MG63 (cell line): ENCODE measurements around the gene NDUFA5. TPM values are rescaled to one million over a fixed set of nuclear protein-coding genes. Genes with fewer than 3 reads are reported as not detected.
"Not testable (repeated sequence)": the region's sequence is repeated elsewhere in the genome, so short reads cannot be mapped to it uniquely, and the experiment has no call there.

ENCODE experiments used
- DNase-seq: peaks from one replicate; pipeline ENCODE4 v3.0.0-alpha.2; 2020
- H3K27me3 ChIP-seq: fragments of 250-450 bp; sonication (Bioruptor Pico); 2 replicates; pipeline ENCODE4 v1.5.1; 2020; ENCODE audit warnings: mild to moderate bottlenecking, moderate library complexity
- H3K36me3 ChIP-seq: fragments of 250-450 bp; sonication (Bioruptor Pico); 2 replicates; pipeline ENCODE4 v1.5.1; 2020; ENCODE audit warnings: mild to moderate bottlenecking, moderate library complexity
- H3K4me3 ChIP-seq: fragments of 250-450 bp; sonication (Bioruptor Pico); 2 replicates; pipeline ENCODE4 v1.5.1; 2020; ENCODE audit warnings: mild to moderate bottlenecking, moderate library complexity
- H3K9me3 ChIP-seq: fragments of 250-450 bp; sonication (Bioruptor Pico); 2 replicates; pipeline ENCODE4 v1.5.1; 2020; ENCODE audit warnings: mild to moderate bottlenecking, moderate library complexity
- total RNA-seq: library from RNA; depleted of rRNA; stranded (reverse); fragments of >200 nt; shearing (Covaris generic); gene quantifications from 2 replicates; pipeline ENCODE4 v1.2.3, GENCODE V29; 2014; ENCODE audit warnings: low replicate concordance

The NDUFA5 gene
- total RNA-seq, 1 experiment from 2014 or later, result 15.9 TPM

- Histone ChIP-seq H3K27me3 (no peaks in the 10 kb centered on the region), H3K4me3 (peak overlapping the region; percentile 58), H3K9me3 (no peaks in the 10 kb centered on the region), H3K36me3 (no peaks in the 10 kb centered on the region)
- DNase-seq, result no peak
Observed at GRCh38 chr7:123533929-123534382, 23.7 kb downstream of the NDUFA5 start.

DNA sequence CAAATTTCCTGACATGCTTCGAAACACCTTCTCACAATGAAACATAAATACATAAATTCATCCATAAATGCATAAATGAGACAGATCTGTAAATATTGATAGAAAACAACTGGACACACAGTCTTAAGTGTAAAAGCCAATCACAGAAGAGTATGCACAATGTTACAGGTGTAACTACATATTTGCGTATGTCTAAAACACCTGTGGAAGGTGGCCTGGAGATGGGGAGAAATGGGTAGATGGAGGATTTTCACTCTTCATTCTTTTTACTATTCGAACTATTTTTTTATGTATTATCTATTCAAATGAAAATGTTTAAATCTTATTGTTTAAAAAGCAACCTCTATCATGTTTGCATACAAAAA, 24.1 kb downstream of the NDUFA5 start:
- Histone ChIP-seq H3K9me3 (no peaks in the 10 kb centered on the region), H3K4me3 (no peak overlapping the region), H3K27me3 (no peaks in the 10 kb centered on the region), H3K36me3 (no peaks in the 10 kb centered on the region)
- DNase-seq, result no peak

DNA sequence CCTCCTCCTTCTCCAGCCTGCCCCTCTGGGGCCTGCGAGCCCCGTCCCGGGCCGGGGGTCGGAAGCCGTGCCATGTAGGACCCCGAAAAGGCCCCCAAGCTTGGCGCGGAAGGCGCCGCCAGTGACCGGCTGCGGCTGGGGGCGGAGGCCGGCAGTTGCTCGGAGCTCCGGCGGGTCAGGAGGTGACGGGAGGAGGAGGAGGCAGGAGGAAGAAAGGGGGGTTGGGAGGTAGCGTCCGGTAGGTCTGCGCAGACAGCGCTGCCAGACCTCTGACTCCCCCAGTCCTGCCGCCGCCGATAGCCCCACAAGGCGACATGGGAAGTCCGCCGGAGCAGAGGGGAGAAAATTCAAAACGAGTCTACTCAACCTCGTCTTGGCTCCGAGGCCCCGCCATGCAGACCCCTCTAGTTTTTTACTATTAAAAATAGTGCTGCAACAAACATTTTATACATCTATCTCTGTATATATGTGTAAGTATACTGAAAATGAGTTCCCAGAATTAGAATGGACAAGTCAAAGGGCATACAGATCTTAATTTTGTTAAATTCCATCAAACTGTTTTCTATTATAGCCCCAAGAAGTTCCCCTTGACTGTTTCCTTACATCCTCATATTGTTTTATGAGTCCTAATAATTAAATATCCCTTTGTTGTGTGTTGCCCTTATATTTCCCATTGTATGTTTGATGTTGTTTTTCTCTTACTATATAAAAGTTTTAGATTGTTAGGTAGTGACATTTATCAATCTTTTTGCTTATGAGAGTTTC, 24.6 kb downstream of the NDUFA5 start:
- H3K27me3 ChIP-seq, H3K9me3 ChIP-seq, H3K36me3 ChIP-seq: not testable (repeated sequence)
- peak overlapping the region; percentile 24 for H3K4me3 ChIP-seq
- peak; percentile 64 for DNase-seq

DNA sequence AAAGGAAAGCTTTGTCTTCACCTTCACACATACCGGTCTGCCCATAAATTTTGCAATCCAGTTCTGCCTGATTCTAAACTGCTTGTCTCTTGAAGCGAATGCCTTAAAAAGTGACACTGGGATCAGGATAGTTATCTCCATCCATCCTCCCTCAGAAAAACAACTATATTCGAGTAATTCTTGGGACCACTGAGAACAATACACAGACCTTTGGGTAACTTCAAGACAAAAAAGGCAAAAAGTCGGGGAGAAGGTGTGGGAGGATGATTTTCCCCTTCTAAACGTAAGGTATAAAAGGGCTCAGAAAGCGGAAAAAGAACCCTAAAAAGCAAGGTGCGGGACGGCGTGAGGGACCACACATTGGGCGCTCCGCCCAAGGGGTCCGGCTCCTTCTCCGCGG, 25.3 kb downstream of the NDUFA5 start:
- H3K9me3 ChIP-seq, H3K36me3 ChIP-seq, H3K4me3 ChIP-seq, H3K27me3 ChIP-seq, DNase-seq: not testable (repeated sequence)

GRCh38 chr7:123530035-123530591, 27.5 kb downstream of the NDUFA5 start:
- not testable (repeated sequence) for DNase-seq, H3K4me3 ChIP-seq, H3K27me3 ChIP-seq, H3K9me3 ChIP-seq, H3K36me3 ChIP-seq

GRCh38 chr7:123528265-123528664, 29.4 kb downstream of the NDUFA5 start:
- no peaks in the 10 kb centered on the region for H3K27me3 ChIP-seq
- no peaks in the 10 kb centered on the region for H3K9me3 ChIP-seq
- no peaks in the 10 kb centered on the region for H3K36me3 ChIP-seq
- H3K4me3 ChIP-seq, result no peak overlapping the region
- no peak for DNase-seq

- not testable (repeated sequence) for H3K36me3 ChIP-seq, H3K4me3 ChIP-seq, H3K27me3 ChIP-seq
Observed at GRCh38 chr7:123527712-123528225, 29.8 kb downstream of the NDUFA5 start.

DNA sequence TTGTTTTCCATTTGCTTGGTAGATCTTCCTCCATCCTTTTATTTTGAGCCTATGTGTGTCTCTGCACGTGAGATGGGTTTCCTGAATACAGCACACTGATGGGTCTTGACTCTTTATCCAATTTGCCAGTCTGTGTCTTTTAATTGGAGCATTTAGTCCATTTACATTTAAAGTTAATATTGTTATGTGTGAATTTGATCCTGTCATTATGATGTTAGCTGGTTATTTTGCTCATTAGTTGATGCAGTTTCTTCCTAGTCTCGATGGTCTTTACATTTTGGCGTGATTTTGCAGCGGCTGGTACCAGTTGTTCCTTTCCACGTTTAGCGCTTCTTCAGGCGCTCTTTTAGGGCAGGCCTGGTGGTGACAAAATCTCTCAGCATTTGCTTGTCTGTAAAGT, 31.1 kb downstream of the NDUFA5 start:
- not testable (repeated sequence) for H3K27me3 ChIP-seq, H3K36me3 ChIP-seq, H3K4me3 ChIP-seq, H3K9me3 ChIP-seq, DNase-seq

More at GRCh38 chr7:123527712-123528225, 29.8 kb downstream of the NDUFA5 start:
- DNase-seq, H3K9me3 ChIP-seq: not testable (repeated sequence)

- no peak overlapping the region for H3K4me3 ChIP-seq
- H3K36me3 ChIP-seq, result no peaks in the 10 kb centered on the region
- DNase-seq, result no peak
- H3K9me3 ChIP-seq, result no peaks in the 10 kb centered on the region
- no peaks in the 10 kb centered on the region for H3K27me3 ChIP-seq
Observed at GRCh38 chr7:123522066-123522465, 35.6 kb downstream of the NDUFA5 start.

GRCh38 chr7:123505221-123505620, 52.4 kb downstream of the NDUFA5 start:
- Histone ChIP-seq H3K36me3 (no peaks in the 10 kb centered on the region), H3K9me3 (no peaks in the 10 kb centered on the region), H3K4me3 (no peak overlapping the region), H3K27me3 (no peaks in the 10 kb centered on the region)
- DNase-seq, result no peak

- Histone ChIP-seq H3K4me3 (no peak overlapping the region), H3K27me3 (no peaks in the 10 kb centered on the region), H3K9me3 (no peaks in the 10 kb centered on the region), H3K36me3 (no peaks in the 10 kb centered on the region)
- no peak for DNase-seq
Observed at GRCh38 chr7:123502201-123502600, 55.4 kb downstream of the NDUFA5 start.

- Histone ChIP-seq H3K27me3 (no peaks in the 10 kb centered on the region), H3K9me3 (no peaks in the 10 kb centered on the region), H3K4me3 (no peak overlapping the region), H3K36me3 (no peaks in the 10 kb centered on the region)
- DNase-seq, result no peak
Observed at GRCh38 chr7:123500878-123501489, 56.6 kb downstream of the NDUFA5 start.

DNA sequence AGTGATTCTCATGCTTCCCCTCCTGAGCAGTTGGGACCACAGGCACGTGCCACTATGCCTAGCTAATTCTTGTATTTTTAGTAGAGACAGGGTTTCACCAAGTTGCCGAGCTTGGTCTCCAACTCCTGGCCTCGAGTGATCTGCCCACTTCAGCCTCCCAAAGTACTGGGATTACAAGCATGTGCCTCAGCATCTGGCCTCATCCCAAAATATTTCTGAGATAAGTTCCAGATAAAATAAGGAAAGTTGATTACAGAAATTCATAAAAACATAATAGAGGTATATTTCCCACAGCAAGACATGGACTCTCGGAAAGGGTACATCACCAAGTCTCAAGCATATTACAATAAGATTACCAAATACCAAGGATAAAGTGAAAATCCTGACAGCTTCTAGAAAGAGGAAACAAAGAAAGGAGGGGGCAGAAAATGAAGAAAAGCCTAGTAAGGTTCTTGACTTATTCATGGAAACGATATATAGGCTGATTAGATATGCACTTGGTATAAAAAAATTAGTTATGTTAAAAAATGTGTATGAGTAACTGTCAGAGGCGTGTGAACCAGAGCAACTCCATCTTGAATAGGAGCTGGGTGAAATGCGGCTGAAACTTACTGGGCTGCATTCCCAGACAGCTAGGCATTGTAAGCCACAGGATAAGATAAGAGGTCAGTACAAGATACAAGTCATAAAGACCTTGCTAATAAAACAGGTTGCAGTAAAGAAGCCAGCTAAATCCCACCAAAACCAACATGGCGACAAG, 58.2 kb downstream of the NDUFA5 start:
- no peaks in the 10 kb centered on the region for H3K27me3 ChIP-seq
- no peaks in the 10 kb centered on the region for H3K36me3 ChIP-seq
- no peaks in the 10 kb centered on the region for H3K9me3 ChIP-seq
- no peak overlapping the region for H3K4me3 ChIP-seq
- no peak for DNase-seq

DNA sequence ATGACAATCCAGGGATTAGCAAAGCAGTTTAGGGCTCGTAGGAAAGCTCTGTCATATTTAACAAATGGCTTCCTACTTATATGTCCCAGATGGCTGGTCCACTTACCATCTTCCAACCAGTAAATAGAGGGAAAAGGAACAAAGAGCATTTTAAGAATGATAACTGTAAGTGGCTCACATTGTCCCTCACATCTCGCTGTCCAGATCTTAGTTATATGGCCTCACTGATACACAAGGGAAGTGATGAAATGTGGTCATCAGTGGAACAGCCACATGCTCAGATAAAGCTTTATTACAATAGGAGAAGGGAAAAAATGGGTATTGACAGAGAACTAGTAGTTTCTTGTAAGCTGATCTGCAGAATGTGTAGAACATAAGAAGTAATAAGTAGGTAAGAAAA, 59.0 kb downstream of the NDUFA5 start:
- no peak for DNase-seq
- Histone ChIP-seq H3K9me3 (no peaks in the 10 kb centered on the region), H3K36me3 (no peaks in the 10 kb centered on the region), H3K27me3 (no peaks in the 10 kb centered on the region), H3K4me3 (no peak overlapping the region)

DNA sequence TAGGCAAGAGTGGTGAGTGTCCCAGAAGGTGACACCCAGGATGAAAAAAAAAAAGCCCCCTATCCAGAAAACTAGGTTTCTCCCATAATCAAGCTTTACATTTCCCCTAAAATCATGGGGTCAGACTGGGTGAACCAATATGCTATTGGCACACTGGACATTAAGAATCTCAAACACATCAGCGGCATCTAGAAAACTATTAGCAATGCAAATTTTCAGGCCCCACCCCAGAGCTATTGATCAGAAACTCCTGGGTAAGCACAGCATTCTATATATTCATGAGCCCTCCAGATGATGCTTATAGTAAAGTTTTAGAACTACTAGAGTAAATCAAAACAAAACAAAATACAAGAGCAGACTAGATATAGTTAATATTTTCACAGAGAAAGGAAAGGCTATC, 59.6 kb downstream of the NDUFA5 start:
- no peak for DNase-seq
- Histone ChIP-seq H3K4me3 (no peak overlapping the region), H3K9me3 (no peaks in the 10 kb centered on the region), H3K36me3 (no peaks in the 10 kb centered on the region), H3K27me3 (no peaks in the 10 kb centered on the region)

DNA sequence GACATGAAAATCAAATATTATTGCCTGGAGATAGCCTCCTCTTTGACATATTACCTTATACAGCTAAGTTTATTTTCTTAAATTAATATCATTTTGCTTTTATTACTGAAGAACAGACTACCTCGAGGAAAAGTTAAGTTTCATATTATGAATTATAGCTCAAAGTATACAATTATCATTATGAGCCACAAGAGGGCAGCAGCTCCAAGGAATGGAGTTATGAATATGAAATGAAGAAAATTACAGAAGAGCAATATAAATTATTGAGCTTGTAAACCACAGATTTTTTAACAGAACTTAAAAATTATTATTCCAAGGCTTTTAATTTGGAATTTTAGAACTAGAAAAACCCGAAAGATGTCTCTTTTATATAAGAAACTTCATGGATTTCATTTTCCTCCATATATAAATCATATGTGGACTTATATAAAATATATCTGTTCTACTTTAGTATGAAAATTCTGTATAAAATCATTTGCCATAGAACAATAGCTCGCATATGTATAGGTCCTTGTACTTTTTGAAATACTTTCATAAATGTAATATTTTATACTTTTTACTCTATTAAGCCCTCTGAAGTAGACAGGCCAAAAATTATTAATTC, 63.3 kb downstream of the NDUFA5 start:
- Histone ChIP-seq H3K27me3 (no peaks in the 10 kb centered on the region), H3K36me3 (no peaks in the 10 kb centered on the region), H3K4me3 (no peak overlapping the region), H3K9me3 (peaks cover 2% of the 10 kb centered on the region; the same call in 1 of the 2 replicates)
- DNase-seq, result no peak

GRCh38 chr7:123492485-123492884, 65.1 kb downstream of the NDUFA5 start:
- H3K4me3 ChIP-seq, result no peak overlapping the region
- no peak for DNase-seq
- no peaks in the 10 kb centered on the region for H3K36me3 ChIP-seq
- H3K9me3 ChIP-seq, result peaks cover 2% of the 10 kb centered on the region; the same call in 1 of the 2 replicates
- H3K27me3 ChIP-seq, result no peaks in the 10 kb centered on the region
